H1 (cell line): Measurements from ENCODE around the gene SLC12A8. TPM values are rescaled to one million over a fixed set of nuclear protein-coding genes. Genes with fewer than 3 reads are reported as not detected.

Source experiments
- BACH1 ChIP-seq: IDR thresholded peaks from 2 replicates; pipeline ENCODE4 v1.6.1; 2012; ENCODE audit warnings: low read length, improper control_type of control experiment
- BCL11A ChIP-seq, 2 experiments: IDR thresholded peaks; one replicate each; pipeline ENCODE4 v1.6.1; 2011; ENCODE audit warnings: low read depth in 2 of 2, low read length in 2 of 2, mild to moderate bottlenecking in 2 of 2
- EP300 ChIP-seq, 2 experiments: IDR thresholded peaks; 1 replicate in 1 of 2; 2 replicates in 1 of 2; pipeline ENCODE4 v1.6.1; 2011 to 2012; ENCODE audit warnings: low read depth in 2 of 2, low read length in 2 of 2, mild to moderate bottlenecking in 2 of 2, borderline replicate concordance in 1 of 2, inconsistent platforms in 1 of 2, moderate library complexity in 1 of 2
- HDAC2 ChIP-seq, 2 experiments: fragments of 300-600 bp in 1 of 2; sonication (generic) in 1 of 2; IDR thresholded peaks; 2 replicates each; pipeline ENCODE4 v1.6.1; 2011 to 2012; ENCODE audit warnings: low read depth in 2 of 2, low read length in 2 of 2, mild to moderate bottlenecking in 2 of 2, moderate library complexity in 2 of 2, borderline replicate concordance in 1 of 2, inconsistent platforms in 1 of 2
- JUND ChIP-seq: IDR thresholded peaks from 2 replicates; pipeline ENCODE4 v1.6.1; 2011; ENCODE audit warnings: mild to moderate bottlenecking, improper control_type of control experiment, low read length
- POLR2AphosphoS5 ChIP-seq: IDR thresholded peaks from 2 replicates; pipeline ENCODE4 v1.6.1; 2011; ENCODE audit warnings: low read depth, low read length
- polyA plus RNA-seq, 7 experiments: library from polyadenylated mRNA; depleted of rRNA in 3 of 7; stranded (reverse) in 5 of 7; unstranded in 2 of 7; fragments of >200 nt in 5 of 7; fragments of 200-250 nt in 2 of 7; gene quantifications; 1 replicate in 5 of 7; 2 replicates in 1 of 7; 4 replicates in 1 of 7; pipeline versions ENCODE4 v1.2.1 to v1.2.3, GENCODE V29; 2011 to 2013; ENCODE audit warnings: missing spikeins in 2 of 7, mixed read lengths in 2 of 7
- total RNA-seq: library from RNA; stranded (reverse); fragmentation: NEBNext Ultra II Directional; extraction: Animal tissue kit (Norgen Biotek cat#: 25700); gene quantifications from 2 replicates; pipeline ENCODE4 v1.2.1, GENCODE V29; 2021

Gene SLC12A8
- total and polyA plus RNA-seq, 2 of the 8 experiments (the other 6 are each of a cell fraction or from before 2014, with no cell fraction given) = 13.7 to 14.4 TPM

GRCh38 chr3:125157183-125157582 is 55.4 kb downstream of the SLC12A8 start (continued):
- TF ChIP-seq HDAC2 (IDR thresholded peaks at IDR 0.05; ENCODE audit: borderline replicate concordance in 1 of 2, low read depth in 2 of 2, low read length in 2 of 2) (no peak), POLR2AphosphoS5 (no peak), BCL11A (IDR thresholded peaks at IDR 0.05; ENCODE audit: low read depth in 2 of 2, low read length in 2 of 2) (no peak), EP300 (IDR thresholded peaks at IDR 0.05; ENCODE audit: borderline replicate concordance in 1 of 2, low read depth in 2 of 2, low read length in 2 of 2) (no peak), JUND (no peak), BACH1 (no peak)
